Measurements from ENCODE around the gene CCDC121. TPM values are rescaled to one million over a fixed set of nuclear protein-coding genes. Genes with fewer than 3 reads are reported as not detected.
"Not testable (repeated sequence)": the region's sequence is repeated elsewhere in the genome, so short reads cannot be mapped to it uniquely, and the experiment has no call there.

Gene CCDC121
- polyA plus RNA-seq, 1 donor = 5.4 TPM

DNA sequence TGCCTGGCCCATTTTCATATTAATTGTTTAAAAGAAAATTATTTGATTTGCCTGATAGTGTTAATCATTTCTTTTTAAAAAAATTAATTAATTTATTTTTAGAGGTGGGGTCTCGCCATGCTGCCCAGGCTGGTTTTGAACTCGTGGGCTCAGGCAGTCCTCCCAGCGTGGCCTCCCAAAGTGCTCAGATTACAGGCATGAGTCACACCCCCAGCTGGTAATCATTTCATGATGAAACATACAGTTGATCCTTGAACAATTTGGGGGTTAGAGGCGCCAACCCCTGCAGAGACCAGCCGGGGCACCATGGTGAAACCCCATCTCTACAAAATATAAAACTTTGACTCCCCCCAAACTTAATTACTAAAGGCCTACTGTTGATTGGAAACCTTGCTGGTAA lies 8.0 kb upstream of the CCDC121 start:
- Histone ChIP-seq H3K4me3 (ENCODE audit: low read length) (no peak overlapping the region), H3K36me3 (ENCODE audit: control insufficient read depth, insufficient read depth, low read length) (peaks cover 74% of the 10 kb centered on the region), H3K27ac (ENCODE audit: low read length) (no peak overlapping the region), H3K4me1 (ENCODE audit: control insufficient read depth, insufficient read depth, low read length) (no peaks in the 10 kb centered on the region), H3K27me3 (ENCODE audit: control insufficient read depth, insufficient read depth, low read length) (no peaks in the 10 kb centered on the region), H3K9me3 (ENCODE audit: control insufficient read depth, low read depth, low read length) (no peaks in the 10 kb centered on the region)
- no CpG with 5 or more reads among the region's 5 CpGs for WGBS (ENCODE audit: insufficient coverage, low lambda C conversion rate)
- no peak for DNase-seq

DNA sequence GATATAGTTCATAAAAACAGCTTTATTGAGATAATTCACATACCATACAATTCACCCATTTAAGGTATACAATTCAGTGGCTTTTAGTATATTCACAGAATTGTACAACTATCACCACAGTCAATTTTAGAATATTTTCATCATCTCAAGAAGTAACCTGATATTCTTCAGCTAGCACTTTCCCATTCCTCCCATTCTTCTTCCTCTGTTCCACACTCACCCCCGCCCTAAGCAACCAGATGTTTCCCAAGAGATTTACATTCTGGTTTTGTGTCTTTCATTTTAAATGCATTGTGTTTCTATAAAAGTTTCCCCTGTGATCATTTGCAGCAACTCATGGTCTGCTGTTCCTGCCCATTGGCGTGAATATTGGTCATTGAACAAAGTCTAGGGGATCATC lies 5.5 kb upstream of the CCDC121 start:
- no peak overlapping the region for H3K27ac ChIP-seq (ENCODE audit: low read length)
- H3K36me3 ChIP-seq (ENCODE audit: control insufficient read depth, insufficient read depth, low read length) = peaks cover 62% of the 10 kb centered on the region
- no peaks in the 10 kb centered on the region for H3K27me3 ChIP-seq (ENCODE audit: control insufficient read depth, insufficient read depth, low read length)
- DNase-seq = no peak
- H3K4me3 ChIP-seq (ENCODE audit: low read length) = no peak overlapping the region
- H3K4me1 ChIP-seq (ENCODE audit: control insufficient read depth, insufficient read depth, low read length) = no peaks in the 10 kb centered on the region
- no peaks in the 10 kb centered on the region for H3K9me3 ChIP-seq (ENCODE audit: control insufficient read depth, low read depth, low read length)
- WGBS (ENCODE audit: insufficient coverage, low lambda C conversion rate) = 92% methylated on average over 1 of the region's 2 CpGs

- H3K4me3 ChIP-seq (ENCODE audit: low read length); H3K9me3 ChIP-seq (ENCODE audit: control insufficient read depth, low read depth, low read length); H3K4me1 ChIP-seq (ENCODE audit: control insufficient read depth, insufficient read depth, low read length); H3K27ac ChIP-seq (ENCODE audit: low read length); H3K27me3 ChIP-seq (ENCODE audit: control insufficient read depth, insufficient read depth, low read length); DNase-seq: not testable (repeated sequence)
- peaks cover 33% of the 10 kb centered on the region for H3K36me3 ChIP-seq (ENCODE audit: control insufficient read depth, insufficient read depth, low read length)
- WGBS (ENCODE audit: insufficient coverage, low lambda C conversion rate) = no CpG with 5 or more reads among the region's 2 CpGs
These were observed 1.4 kb upstream of the CCDC121 start for GRCh38 chr2:27630257-27630656.

DNA sequence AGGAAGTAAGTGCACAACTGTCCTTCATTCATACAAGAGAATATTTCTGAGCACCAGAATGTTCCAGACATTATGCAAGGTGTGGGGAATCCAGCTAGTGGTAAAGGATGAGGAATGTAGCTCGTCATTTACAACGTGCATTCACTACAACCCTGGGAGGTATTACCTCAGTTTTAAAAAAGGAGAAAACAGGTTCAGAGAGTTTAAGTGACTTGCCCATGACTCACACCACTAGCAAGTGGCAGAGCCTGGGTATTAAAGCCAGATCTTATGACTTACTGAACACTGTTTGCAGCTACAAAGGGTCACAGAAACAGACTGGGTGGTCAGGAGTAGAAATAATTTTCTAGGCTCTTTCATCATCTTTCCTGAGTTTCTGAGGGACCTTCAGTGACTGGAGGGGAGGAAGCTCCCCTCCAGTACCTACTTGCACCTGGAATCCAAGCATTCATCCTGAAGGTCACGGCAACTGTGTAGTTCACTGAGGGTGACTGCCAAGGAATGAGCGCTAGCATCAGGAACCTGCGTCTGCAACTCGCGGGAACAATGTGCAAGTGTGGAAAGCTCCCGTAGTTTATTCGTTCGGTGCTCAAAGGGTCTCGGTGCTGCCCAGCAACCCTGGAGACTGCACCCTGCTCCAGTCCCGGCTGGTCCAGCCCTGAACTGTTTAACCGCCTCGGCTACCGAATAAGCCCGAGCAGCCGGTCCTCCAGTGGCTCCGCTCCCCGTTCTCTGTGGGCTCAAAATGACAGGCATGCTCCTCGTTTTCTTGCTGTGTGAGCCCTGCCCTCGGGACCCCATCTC lies 647 bp downstream of the CCDC121 start:
- Histone ChIP-seq H3K27ac (ENCODE audit: low read length) (peak overlapping the region; percentile 53), H3K4me3 (ENCODE audit: low read length) (peak overlapping the region; percentile 88), H3K9me3 (ENCODE audit: control insufficient read depth, low read depth, low read length) (no peaks in the 10 kb centered on the region), H3K36me3 (ENCODE audit: control insufficient read depth, insufficient read depth, low read length) (peaks cover 19% of the 10 kb centered on the region), H3K4me1 (ENCODE audit: control insufficient read depth, insufficient read depth, low read length) (peaks cover 7% of the 10 kb centered on the region), H3K27me3 (ENCODE audit: control insufficient read depth, insufficient read depth, low read length) (no peaks in the 10 kb centered on the region)
- WGBS (ENCODE audit: insufficient coverage, low lambda C conversion rate) = no CpG with 5 or more reads among the region's 21 CpGs
- DNase-seq = peak; percentile 39 to 57

- peaks cover 19% of the 10 kb centered on the region for H3K36me3 ChIP-seq (ENCODE audit: control insufficient read depth, insufficient read depth, low read length)
- H3K27ac ChIP-seq (ENCODE audit: low read length); H3K9me3 ChIP-seq (ENCODE audit: control insufficient read depth, low read depth, low read length); H3K4me1 ChIP-seq (ENCODE audit: control insufficient read depth, insufficient read depth, low read length); DNase-seq; H3K27me3 ChIP-seq (ENCODE audit: control insufficient read depth, insufficient read depth, low read length); H3K4me3 ChIP-seq (ENCODE audit: low read length): not testable (repeated sequence)
- WGBS (ENCODE audit: insufficient coverage, low lambda C conversion rate) = 100% methylated on average over 1 of the region's 3 CpGs
These were observed 1.9 kb downstream of the CCDC121 start for GRCh38 chr2:27626921-27627320.

- not testable (repeated sequence) for DNase-seq; H3K4me1 ChIP-seq (ENCODE audit: control insufficient read depth, insufficient read depth, low read length); H3K27me3 ChIP-seq (ENCODE audit: control insufficient read depth, insufficient read depth, low read length); H3K27ac ChIP-seq (ENCODE audit: low read length); H3K9me3 ChIP-seq (ENCODE audit: control insufficient read depth, low read depth, low read length); H3K4me3 ChIP-seq (ENCODE audit: low read length)
- H3K36me3 ChIP-seq (ENCODE audit: control insufficient read depth, insufficient read depth, low read length) = peaks cover 20% of the 10 kb centered on the region
- WGBS (ENCODE audit: insufficient coverage, low lambda C conversion rate) = no CpG with 5 or more reads among the region's 1 CpG
These were observed 2.5 kb downstream of the CCDC121 start for GRCh38 chr2:27626323-27626722.

GRCh38 chr2:27624943-27625342 lies 3.9 kb downstream of the CCDC121 start:
- H3K9me3 ChIP-seq (ENCODE audit: control insufficient read depth, low read depth, low read length) = no peaks in the 10 kb centered on the region
- no peak overlapping the region for H3K4me3 ChIP-seq (ENCODE audit: low read length)
- DNase-seq = no peak
- no peaks in the 10 kb centered on the region for H3K27me3 ChIP-seq (ENCODE audit: control insufficient read depth, insufficient read depth, low read length)
- peaks cover 22% of the 10 kb centered on the region for H3K36me3 ChIP-seq (ENCODE audit: control insufficient read depth, insufficient read depth, low read length)
- no peak overlapping the region for H3K27ac ChIP-seq (ENCODE audit: low read length)
- H3K4me1 ChIP-seq (ENCODE audit: control insufficient read depth, insufficient read depth, low read length) = peaks cover 7% of the 10 kb centered on the region

DNA sequence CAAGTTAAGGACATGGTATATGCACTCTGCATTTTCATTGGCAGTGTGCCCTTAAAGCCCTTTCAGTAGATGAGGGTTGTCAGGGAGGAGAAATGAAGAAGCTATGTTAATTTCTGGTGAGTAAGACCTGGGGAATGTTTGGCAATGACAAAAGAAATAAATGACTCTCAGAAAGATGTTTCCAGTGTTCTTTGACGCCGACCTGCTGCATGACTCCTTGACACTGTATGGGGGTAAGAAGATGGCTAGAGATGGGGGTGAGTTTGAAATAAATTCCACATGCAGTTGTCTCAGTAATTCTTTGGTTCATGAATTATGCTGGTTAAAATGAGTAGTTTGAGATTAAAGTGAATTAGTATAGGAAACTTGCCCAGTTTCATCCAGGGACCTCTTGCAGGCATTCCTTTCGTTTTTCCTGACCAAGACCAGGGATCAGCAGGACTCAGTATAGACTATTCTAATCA lies 5.9 kb downstream of the CCDC121 start:
- H3K9me3 ChIP-seq (ENCODE audit: control insufficient read depth, low read depth, low read length) = no peaks in the 10 kb centered on the region
- peaks cover 5% of the 10 kb centered on the region for H3K4me1 ChIP-seq (ENCODE audit: control insufficient read depth, insufficient read depth, low read length)
- H3K27me3 ChIP-seq (ENCODE audit: control insufficient read depth, insufficient read depth, low read length) = no peaks in the 10 kb centered on the region
- 80% methylated on average over 2 of the region's 3 CpGs for WGBS (ENCODE audit: insufficient coverage, low lambda C conversion rate)
- no peak overlapping the region for H3K27ac ChIP-seq (ENCODE audit: low read length)
- DNase-seq = no peak
- H3K36me3 ChIP-seq (ENCODE audit: control insufficient read depth, insufficient read depth, low read length) = peaks cover 32% of the 10 kb centered on the region
- H3K4me3 ChIP-seq (ENCODE audit: low read length) = no peak overlapping the region

DNA sequence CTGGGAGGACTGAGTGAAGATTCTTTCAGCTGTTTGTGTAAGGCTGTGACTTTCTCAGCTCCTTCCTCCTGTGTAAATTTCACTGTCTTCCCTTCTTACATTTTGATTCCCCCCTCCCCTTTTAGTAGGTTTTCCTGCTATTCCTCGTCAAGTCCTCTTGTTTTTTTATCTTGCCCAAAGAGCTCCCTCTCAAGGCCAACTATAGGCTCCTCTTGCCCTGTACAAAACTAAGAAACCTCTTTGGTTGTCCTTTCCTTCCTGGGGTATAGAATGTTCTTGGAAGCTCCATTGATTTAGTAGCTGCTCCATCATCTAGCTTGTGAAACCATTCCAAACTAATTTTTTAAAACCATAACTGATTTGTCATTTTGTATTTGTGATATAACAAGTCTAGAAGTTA lies 7.3 kb downstream of the CCDC121 start:
- Histone ChIP-seq H3K4me3 (ENCODE audit: low read length) (no peak overlapping the region), H3K9me3 (ENCODE audit: control insufficient read depth, low read depth, low read length) (no peaks in the 10 kb centered on the region), H3K4me1 (ENCODE audit: control insufficient read depth, insufficient read depth, low read length) (no peaks in the 10 kb centered on the region), H3K27ac (ENCODE audit: low read length) (no peak overlapping the region), H3K36me3 (ENCODE audit: control insufficient read depth, insufficient read depth, low read length) (peaks cover 47% of the 10 kb centered on the region), H3K27me3 (ENCODE audit: control insufficient read depth, insufficient read depth, low read length) (no peaks in the 10 kb centered on the region)
- no peak for DNase-seq
- 100% methylated on average over 1 of the region's 1 CpG for WGBS (ENCODE audit: insufficient coverage, low lambda C conversion rate)

DNA sequence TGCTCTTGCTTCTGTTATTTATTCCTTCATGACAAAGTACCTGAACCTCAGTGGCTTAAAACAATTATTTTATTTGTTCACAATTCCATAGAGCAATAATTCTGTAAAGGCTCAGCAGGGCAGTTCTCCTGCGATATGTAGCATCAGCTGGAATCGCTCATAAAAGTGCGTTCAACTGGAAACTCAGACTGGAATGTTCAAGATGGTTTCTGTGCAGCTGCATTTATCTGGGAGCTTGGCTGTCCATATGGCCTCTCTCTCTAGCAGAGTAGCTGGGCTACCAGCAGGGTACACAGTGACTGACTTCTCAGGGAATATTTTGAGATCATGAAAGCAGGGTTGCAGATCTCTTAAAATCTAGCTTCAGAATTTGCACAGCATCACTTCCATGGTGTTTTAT lies 13.5 kb downstream of the CCDC121 start:
- WGBS (ENCODE audit: insufficient coverage, low lambda C conversion rate) = no CpG with 5 or more reads among the region's 3 CpGs
- Histone ChIP-seq H3K4me3 (ENCODE audit: low read length) (no peak overlapping the region), H3K27me3 (ENCODE audit: control insufficient read depth, insufficient read depth, low read length) (no peaks in the 10 kb centered on the region), H3K36me3 (ENCODE audit: control insufficient read depth, insufficient read depth, low read length) (peaks cover 50% of the 10 kb centered on the region), H3K27ac (ENCODE audit: low read length) (no peak overlapping the region), H3K4me1 (ENCODE audit: control insufficient read depth, insufficient read depth, low read length) (no peaks in the 10 kb centered on the region), H3K9me3 (ENCODE audit: control insufficient read depth, low read depth, low read length) (no peaks in the 10 kb centered on the region)
- DNase-seq = no peak

GRCh38 chr2:27613985-27614384 lies 14.8 kb downstream of the CCDC121 start:
- H3K36me3 ChIP-seq (ENCODE audit: control insufficient read depth, insufficient read depth, low read length) = peaks cover 52% of the 10 kb centered on the region
- no peaks in the 10 kb centered on the region for H3K27me3 ChIP-seq (ENCODE audit: control insufficient read depth, insufficient read depth, low read length)
- no peak for DNase-seq
- H3K4me3 ChIP-seq (ENCODE audit: low read length) = no peak overlapping the region
- no peaks in the 10 kb centered on the region for H3K4me1 ChIP-seq (ENCODE audit: control insufficient read depth, insufficient read depth, low read length)
- no CpG with 5 or more reads among the region's 2 CpGs for WGBS (ENCODE audit: insufficient coverage, low lambda C conversion rate)
- no peaks in the 10 kb centered on the region for H3K9me3 ChIP-seq (ENCODE audit: control insufficient read depth, low read depth, low read length)
- H3K27ac ChIP-seq (ENCODE audit: low read length) = no peak overlapping the region

Measured in large intestine (tissue), 3 donors.